SK-N-SH (cell line): ENCODE data around the gene RHAG. TPM values are rescaled to one million over a fixed set of nuclear protein-coding genes. Genes with fewer than 3 reads are reported as not detected.

Experiments used
- CTCF ChIA-PET: fragments of 300-600, 350-600 bp; formaldehyde crosslinking; extraction: SDS; loops from one replicate; lab custom pipeline; 2021; lab: Yijun Ruan, JAX
- POLR2A ChIA-PET: fragments of 350-600 bp; sonication (Branson Sonifier 250); formaldehyde crosslinking; extraction: SDS; loops from one replicate; lab custom pipeline; 2020; ENCODE audit warnings: antibody characterized with exemption, inconsistent platforms; lab: Yijun Ruan, JAX
- DNase-seq: peaks from one replicate; pipeline ENCODE4 v3.0.0; 2012
- H2AFZ ChIP-seq: fragments of 200-600 bp; sonication (generic); 2 replicates; pipeline ENCODE4 v1.8.1; 2016; ENCODE audit warnings: antibody characterized with exemption, mild to moderate bottlenecking, low read depth
- H3F3A ChIP-seq: fragments of 200-600 bp; sonication (generic); replicated peaks from 2 replicates; pipeline ENCODE3; 2016; ENCODE audit warnings: antibody characterized with exemption, mild to moderate bottlenecking; ENCODE audit not compliant: insufficient read depth
- H3K27ac ChIP-seq, 2 experiments: fragments of 200-500 bp in 1 of 2; fragments of 200-600 bp in 1 of 2; sonication (Bioruptor generic) in 1 of 2; sonication (generic), shearing (Covaris generic) in 1 of 2; 2 replicates each; pipeline versions ENCODE4 v1.5.1 to v1.6.1; 2014 to 2016; ENCODE audit warnings: low read depth in 2 of 2, inconsistent platforms in 1 of 2, low read length in 1 of 2, mild to moderate bottlenecking in 1 of 2, mixed read lengths in 1 of 2
- H3K27me3 ChIP-seq: fragments of 200-600 bp; sonication (generic), shearing (Covaris generic); 2 replicates; pipeline ENCODE4 v1.6.1; 2016; ENCODE audit warnings: mixed run types; ENCODE audit not compliant: insufficient read depth
- H3K36me3 ChIP-seq, 2 experiments: fragments of 200-500 bp in 1 of 2; fragments of 200-600 bp in 1 of 2; sonication (Bioruptor generic) in 1 of 2; sonication (generic) in 1 of 2; replicated peaks in 1 of 2; 2 replicates each; pipeline versions ENCODE3 to v1.5.1; 2014 to 2016; ENCODE audit warnings: low read length in 1 of 2, mild to moderate bottlenecking in 1 of 2; ENCODE audit not compliant: insufficient read depth in 2 of 2, control insufficient read depth in 1 of 2
- H3K4me1 ChIP-seq, 2 experiments: fragments of 200-500 bp in 1 of 2; fragments of 200-600 bp in 1 of 2; sonication (Bioruptor generic) in 1 of 2; sonication (generic), shearing (Covaris generic) in 1 of 2; 2 replicates each; pipeline versions ENCODE4 v1.5.1 to v1.6.1; 2014 to 2016; ENCODE audit warnings: low read depth in 1 of 2, low read length in 1 of 2, mixed run types in 1 of 2; ENCODE audit not compliant: insufficient read depth in 2 of 2, control insufficient read depth in 1 of 2
- H3K4me2 ChIP-seq: fragments of 200-600 bp; sonication (generic), shearing (Covaris generic); 2 replicates; pipeline ENCODE4 v1.6.1; 2017; ENCODE audit warnings: mixed run types
- H3K4me3 ChIP-seq, 2 experiments: fragments of 200-500 bp in 1 of 2; fragments of 200-600 bp in 1 of 2; sonication (Bioruptor generic) in 1 of 2; sonication (generic), shearing (Covaris generic) in 1 of 2; 2 replicates each; pipeline versions ENCODE4 v1.5.1 to v1.8.1; 2014 to 2016; ENCODE audit warnings: low read depth in 2 of 2, inconsistent platforms in 1 of 2, low read length in 1 of 2, mild to moderate bottlenecking in 1 of 2, mixed read lengths in 1 of 2, moderate library complexity in 1 of 2
- H3K79me2 ChIP-seq: fragments of 200-600 bp; sonication (generic); 2 replicates; pipeline ENCODE4 v1.8.1; 2017; ENCODE audit warnings: mild to moderate bottlenecking; ENCODE audit not compliant: insufficient read depth
- H3K9ac ChIP-seq: fragments of 200-600 bp; sonication (generic); 2 replicates; pipeline ENCODE4 v1.6.1; 2017; ENCODE audit warnings: mixed run types
- H3K9me2 ChIP-seq: fragments of 200-600 bp; sonication (generic); 2 replicates; pipeline ENCODE4 v1.6.1; 2017; ENCODE audit warnings: mixed run types
- H3K9me3 ChIP-seq: fragments of 200-600 bp; sonication (generic); 2 replicates; pipeline ENCODE4 v1.6.1; 2017; ENCODE audit warnings: mixed run types, mild to moderate bottlenecking, moderate library complexity
- H4K20me1 ChIP-seq: fragments of 200-600 bp; sonication (generic); 2 replicates; pipeline ENCODE4 v1.6.1; 2017; ENCODE audit warnings: mild to moderate bottlenecking, mixed run types; ENCODE audit not compliant: insufficient read depth
- ELF1 ChIP-seq: IDR thresholded peaks from 2 replicates; pipeline ENCODE4 v1.4.0; 2012
- EP300 ChIP-seq, 2 experiments: IDR thresholded peaks; 2 replicates each; pipeline versions ENCODE4 v1.4.0 to v1.6.1; 2012; ENCODE audit warnings: borderline replicate concordance in 1 of 2, low read depth in 1 of 2, low read length in 1 of 2
- EZH2phosphoT487 ChIP-seq: fragments of 200-600 bp; sonication (generic); IDR thresholded peaks from 2 replicates; pipeline ENCODE4 v1.6.1; 2017; ENCODE audit warnings: low read depth, mixed run types, mild to moderate bottlenecking, antibody characterized with exemption, moderate library complexity, borderline replicate concordance
- FOSL2 ChIP-seq: IDR thresholded peaks from 2 replicates; pipeline ENCODE4 v1.4.0; 2012; ENCODE audit warnings: low read depth, mild to moderate bottlenecking, moderate library complexity, borderline replicate concordance
- FOXJ3 ChIP-seq: sonication (generic); formaldehyde crosslinking; IDR thresholded peaks from 2 replicates; pipeline ENCODE4 v1.5.1; 2020; ENCODE audit warnings: mild to moderate bottlenecking, missing genetic modification reagents
- JUND ChIP-seq: IDR thresholded peaks from 2 replicates; pipeline ENCODE4 v1.4.0; 2012
- MEF2A ChIP-seq: IDR thresholded peaks from 2 replicates; pipeline ENCODE4 v1.4.0; 2012; ENCODE audit warnings: low read depth, borderline replicate concordance
- MXI1 ChIP-seq: IDR thresholded peaks from 2 replicates; pipeline ENCODE4 v1.6.1; 2012; ENCODE audit warnings: mild to moderate bottlenecking, low read depth, low read length, improper control_type of control experiment
- NRF1 ChIP-seq: IDR thresholded peaks from 2 replicates; pipeline ENCODE4 v1.6.1; 2012; ENCODE audit warnings: low read depth, mild to moderate bottlenecking, low read length
- POLR2AphosphoS5 ChIP-seq: IDR thresholded peaks from 2 replicates; pipeline ENCODE4 v1.6.1; 2012; ENCODE audit warnings: low read depth, low read length
- RAD21 ChIP-seq: IDR thresholded peaks from 2 replicates; pipeline ENCODE4 v1.6.1; 2012; ENCODE audit warnings: mild to moderate bottlenecking, low read length
- RFX5 ChIP-seq: IDR thresholded peaks from 2 replicates; pipeline ENCODE4 v1.6.1; 2012; ENCODE audit warnings: mild to moderate bottlenecking, improper control_type of control experiment, low read length
- RXRA ChIP-seq: IDR thresholded peaks from 2 replicates; pipeline ENCODE4 v1.4.0; 2012; ENCODE audit warnings: low read depth, mild to moderate bottlenecking, borderline replicate concordance
- TAF1 ChIP-seq: IDR thresholded peaks from 2 replicates; pipeline ENCODE4 v1.6.1; 2012; ENCODE audit warnings: low read depth, mild to moderate bottlenecking, low read length, moderate library complexity, borderline replicate concordance
- TCF12 ChIP-seq: IDR thresholded peaks from 2 replicates; pipeline ENCODE4 v1.4.0; 2012
- WGBS: methylation state at CpG from one replicate; pipeline ENCODE4 v1.1.6; 2017; ENCODE audit warnings: low lambda C conversion rate; 5-methylcytosine and 5-hydroxymethylcytosine counted together
- polyA plus RNA-seq, 3 experiments: library from polyadenylated mRNA; depleted of rRNA; stranded (reverse); fragments of >200 nt; gene quantifications; 2 replicates each; pipeline ENCODE4 v1.2.3, GENCODE V29; 2012

The RHAG gene
- polyA plus RNA-seq, 1 of the 3 experiments (the other 2 are of a cell fraction): not detected

GRCh38 chr6:49646942-49647341 lies 10.3 kb upstream of the RHAG start:
- POLR2A ChIA-PET: no interaction called here
- no peaks in the 10 kb centered on the region for H3F3A ChIP-seq

GRCh38 chr6:49646130-49646824 lies 9.6 kb upstream of the RHAG start:
- no peaks in the 10 kb centered on the region for H3K4me1 ChIP-seq
- no peaks in the 10 kb centered on the region for H3K9me3 ChIP-seq
- no peak overlapping the region for H3K4me2 ChIP-seq
- TF ChIP-seq JUND (no peak), MXI1 (no peak), FOXJ3 (CRISPR knock-in tag) (no peak), EZH2phosphoT487 (no peak), MEF2A (no peak), EP300 (IDR thresholded peaks at IDR 0.05; ENCODE audit: borderline replicate concordance in 1 of 2, low read depth in 1 of 2, low read length in 1 of 2) (no peak), NRF1 (no peak), TAF1 (no peak), RXRA (no peak), FOSL2 (no peak), RAD21 (no peak), ELF1 (no peak), POLR2AphosphoS5 (no peak), TCF12 (no peak)
- H3K36me3 ChIP-seq: no peaks in the 10 kb centered on the region
- H4K20me1 ChIP-seq: no peaks in the 10 kb centered on the region
- H3K4me3 ChIP-seq: no peak overlapping the region
- no peaks in the 10 kb centered on the region for H3F3A ChIP-seq
- H3K27ac ChIP-seq: no peak overlapping the region
- no peak for DNase-seq
- ChIA-PET CTCF (no interaction called here), POLR2A (no interaction called here)
- no peak overlapping the region for H2AFZ ChIP-seq
- H3K9ac ChIP-seq: no peak overlapping the region
- no peaks in the 10 kb centered on the region for H3K9me2 ChIP-seq
- no peaks in the 10 kb centered on the region for H3K79me2 ChIP-seq
- WGBS: 6% methylated on average over 3 of the region's 3 CpGs
- no peaks in the 10 kb centered on the region; the same call in 1 of the 2 replicates for H3K27me3 ChIP-seq

More at GRCh38 chr6:49646942-49647341, 10.3 kb upstream of the RHAG start:
- no peak for TF ChIP-seq RFX5
- no peak for DNase-seq
- Histone ChIP-seq H3K4me3 (no peak overlapping the region), H3K9me2 (no peaks in the 10 kb centered on the region), H3K9me3 (no peaks in the 10 kb centered on the region), H3K4me2 (no peak overlapping the region), H3K27ac (no peak overlapping the region), H3K27me3 (no peaks in the 10 kb centered on the region; the same call in 1 of the 2 replicates), H3K9ac (no peak overlapping the region), H2AFZ (no peak overlapping the region), H4K20me1 (no peaks in the 10 kb centered on the region), H3K4me1 (no peaks in the 10 kb centered on the region), H3K79me2 (no peaks in the 10 kb centered on the region), H3K36me3 (no peaks in the 10 kb centered on the region)
- CTCF ChIA-PET: no interaction called here
- 27% methylated on average over 4 of the region's 4 CpGs for WGBS
